A549 (cell line): ENCODE measurements around the gene PTHLH.

Source experiments
- CBX8 ChIP-seq: fragments of 200-600 bp; sonication (generic); IDR thresholded peaks from 2 replicates; pipeline ENCODE4 v1.6.1; 2016
- CEBPB ChIP-seq, 2 experiments: fragments of >200 bp in 1 of 2; sonication (Bioruptor Twin) in 1 of 2; formaldehyde crosslinking in 1 of 2; IDR thresholded peaks; 2 replicates each; pipeline ENCODE4 v1.6.1; 2012 to 2016
- CTCF ChIP-seq: fragments of >200 bp; sonication (Bioruptor Twin); formaldehyde crosslinking; IDR thresholded peaks from 3 replicates; pipeline ENCODE4 v1.5.1; 2016
- EP300 ChIP-seq, 2 experiments: fragments of >200 bp; sonication (Bioruptor Twin); formaldehyde crosslinking; IDR thresholded peaks; 2 replicates in 1 of 2; 3 replicates in 1 of 2; pipeline ENCODE4 v1.6.1; 2016 to 2017
- ESRRA ChIP-seq: fragments of 150-350 bp; IDR thresholded peaks from 2 replicates; pipeline ENCODE4 v1.6.1; 2014; ENCODE audit warnings: mild to moderate bottlenecking, low read length, borderline replicate concordance
- HMGXB4 ChIP-seq: fragments of 250-450 bp; sonication (Bioruptor Pico); IDR thresholded peaks from 2 replicates; pipeline ENCODE4 v1.5.0; 2021; ENCODE audit warnings: mild to moderate bottlenecking, moderate library complexity, borderline replicate concordance
- MAFK ChIP-seq: fragments of 450-650 bp; IDR thresholded peaks from 2 replicates; pipeline ENCODE4 v1.6.1; 2014; ENCODE audit not compliant: partially characterized antibody
- MAX ChIP-seq: IDR thresholded peaks from 2 replicates; pipeline ENCODE4 v1.6.1; 2012
- NR3C1 ChIP-seq: fragments of >200 bp; sonication (Bioruptor Twin); formaldehyde crosslinking; IDR thresholded peaks from 3 replicates; pipeline ENCODE4 v1.6.1; 2017
- POLR2A ChIP-seq: IDR thresholded peaks from 2 replicates; pipeline ENCODE4 v1.6.1; 2012; ENCODE audit warnings: mild to moderate bottlenecking, low read length
- POLR2AphosphoS2 ChIP-seq: conservative IDR thresholded peaks from 2 replicates; pipeline ENCODE4 v1.6.1; 2012; ENCODE audit warnings: low read length, improper control_type of control experiment, inconsistent platforms
- REST ChIP-seq: fragments of 200-600 bp; sonication (generic); IDR thresholded peaks from 2 replicates; pipeline ENCODE4 v1.6.1; 2016; ENCODE audit warnings: antibody characterized with exemption, mild to moderate bottlenecking, moderate library complexity
- SMC3 ChIP-seq: fragments of >200 bp; sonication (Bioruptor Twin); formaldehyde crosslinking; IDR thresholded peaks from 3 replicates; pipeline ENCODE4 v1.6.1; 2018; ENCODE audit warnings: inconsistent platforms
- USF2 ChIP-seq: fragments of 450-650 bp; IDR thresholded peaks from 2 replicates; pipeline ENCODE4 v1.6.1; 2014; ENCODE audit warnings: antibody characterized with exemption

GRCh38 chr12:27965411-27965810 is 7.1 kb downstream of the PTHLH start:
- no peak for TF ChIP-seq REST
- no peak for TF ChIP-seq EP300 (IDR thresholded peaks at IDR 0.05)
- no peak for TF ChIP-seq POLR2A
- TF ChIP-seq POLR2AphosphoS2: no peak
- no peak for TF ChIP-seq NR3C1
- TF ChIP-seq ESRRA: no peak
- no peak for TF ChIP-seq CTCF
- TF ChIP-seq MAFK: no peak
- TF ChIP-seq CBX8: no peak
- TF ChIP-seq SMC3: no peak
- no peak for TF ChIP-seq USF2
- no peak for TF ChIP-seq MAX
- no peak for TF ChIP-seq CEBPB (IDR thresholded peaks at IDR 0.05)
- no peak for TF ChIP-seq HMGXB4 (CRISPR knock-in tag)
